ENCODE data around the gene TEX12.

DNA sequence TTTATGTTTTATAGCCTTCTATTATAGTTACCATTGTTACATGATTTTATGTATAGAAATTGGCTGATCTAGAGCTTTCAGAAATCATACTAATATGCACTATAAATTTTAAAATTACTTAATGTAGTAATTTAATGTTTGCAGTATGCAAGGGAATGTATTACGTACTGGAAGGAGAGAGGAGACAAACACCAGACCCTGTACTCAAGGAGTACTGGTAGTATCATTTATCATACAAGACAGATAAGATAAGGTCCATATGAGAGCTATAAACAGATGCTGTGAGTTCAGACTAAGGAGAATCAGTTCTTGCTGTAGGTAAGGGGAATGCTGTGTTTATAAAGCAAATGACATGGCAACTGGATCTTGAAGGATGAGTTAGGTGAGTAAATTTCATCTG is 8.9 kb downstream of the TEX12 start:
- TF ChIP-seq, protein P1, sequence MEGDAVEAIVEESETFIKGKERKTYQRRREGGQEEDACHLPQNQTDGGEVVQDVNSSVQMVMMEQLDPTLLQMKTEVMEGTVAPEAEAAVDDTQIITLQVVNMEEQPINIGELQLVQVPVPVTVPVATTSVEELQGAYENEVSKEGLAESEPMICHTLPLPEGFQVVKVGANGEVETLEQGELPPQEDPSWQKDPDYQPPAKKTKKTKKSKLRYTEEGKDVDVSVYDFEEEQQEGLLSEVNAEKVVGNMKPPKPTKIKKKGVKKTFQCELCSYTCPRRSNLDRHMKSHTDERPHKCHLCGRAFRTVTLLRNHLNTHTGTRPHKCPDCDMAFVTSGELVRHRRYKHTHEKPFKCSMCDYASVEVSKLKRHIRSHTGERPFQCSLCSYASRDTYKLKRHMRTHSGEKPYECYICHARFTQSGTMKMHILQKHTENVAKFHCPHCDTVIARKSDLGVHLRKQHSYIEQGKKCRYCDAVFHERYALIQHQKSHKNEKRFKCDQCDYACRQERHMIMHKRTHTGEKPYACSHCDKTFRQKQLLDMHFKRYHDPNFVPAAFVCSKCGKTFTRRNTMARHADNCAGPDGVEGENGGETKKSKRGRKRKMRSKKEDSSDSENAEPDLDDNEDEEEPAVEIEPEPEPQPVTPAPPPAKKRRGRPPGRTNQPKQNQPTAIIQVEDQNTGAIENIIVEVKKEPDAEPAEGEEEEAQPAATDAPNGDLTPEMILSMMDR (IDR thresholded peaks at IDR 0.05): no peak
- TF ChIP-seq POLR2A (IDR thresholded peaks at IDR 0.05): no peak
